ENCODE data around the gene CCSER1. TPM values are rescaled to one million over a fixed set of nuclear protein-coding genes. Genes with fewer than 3 reads are reported as not detected.

The CCSER1 gene
- total RNA-seq, 1 donor from 2014 or later, result 15.7 TPM

DNA sequence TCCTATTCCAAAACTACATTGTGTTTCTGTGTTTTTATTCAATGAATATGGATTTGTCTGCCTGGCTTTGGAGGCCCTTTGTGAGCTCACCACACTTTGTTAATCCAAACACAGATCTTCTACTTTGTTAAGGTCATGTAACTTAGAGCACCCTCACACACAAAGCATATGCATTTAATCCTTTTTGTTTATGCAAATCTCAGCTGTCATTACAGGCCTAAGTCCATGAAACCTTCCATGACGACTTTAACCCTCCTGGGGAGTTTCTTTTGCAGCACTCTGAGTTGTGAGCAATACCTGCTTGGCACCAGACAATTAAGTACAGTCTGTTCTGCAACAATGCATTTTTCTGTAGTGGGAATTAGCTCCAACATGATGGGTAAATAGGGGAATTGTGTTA, 14.9 kb downstream of the CCSER1 start:
- Mint-ChIP-seq H3K27me3 (ENCODE audit: unreplicated experiment) (no peaks in the 10 kb centered on the region), H3K36me3 (ENCODE audit: unreplicated experiment) (no peaks in the 10 kb centered on the region), H3K9me3 (ENCODE audit: unreplicated experiment) (no peaks in the 10 kb centered on the region), H3K27ac (ENCODE audit: unreplicated experiment) (no peak overlapping the region), H3K4me3 (ENCODE audit: unreplicated experiment) (no peak overlapping the region), H3K4me1 (ENCODE audit: low read depth, unreplicated experiment) (peaks cover 3% of the 10 kb centered on the region)
- DNase-seq, result no peak
- TF ChIP-seq, protein P1, sequence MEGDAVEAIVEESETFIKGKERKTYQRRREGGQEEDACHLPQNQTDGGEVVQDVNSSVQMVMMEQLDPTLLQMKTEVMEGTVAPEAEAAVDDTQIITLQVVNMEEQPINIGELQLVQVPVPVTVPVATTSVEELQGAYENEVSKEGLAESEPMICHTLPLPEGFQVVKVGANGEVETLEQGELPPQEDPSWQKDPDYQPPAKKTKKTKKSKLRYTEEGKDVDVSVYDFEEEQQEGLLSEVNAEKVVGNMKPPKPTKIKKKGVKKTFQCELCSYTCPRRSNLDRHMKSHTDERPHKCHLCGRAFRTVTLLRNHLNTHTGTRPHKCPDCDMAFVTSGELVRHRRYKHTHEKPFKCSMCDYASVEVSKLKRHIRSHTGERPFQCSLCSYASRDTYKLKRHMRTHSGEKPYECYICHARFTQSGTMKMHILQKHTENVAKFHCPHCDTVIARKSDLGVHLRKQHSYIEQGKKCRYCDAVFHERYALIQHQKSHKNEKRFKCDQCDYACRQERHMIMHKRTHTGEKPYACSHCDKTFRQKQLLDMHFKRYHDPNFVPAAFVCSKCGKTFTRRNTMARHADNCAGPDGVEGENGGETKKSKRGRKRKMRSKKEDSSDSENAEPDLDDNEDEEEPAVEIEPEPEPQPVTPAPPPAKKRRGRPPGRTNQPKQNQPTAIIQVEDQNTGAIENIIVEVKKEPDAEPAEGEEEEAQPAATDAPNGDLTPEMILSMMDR (IDR thresholded peaks at IDR 0.05; ENCODE audit: partially characterized antibody, unreplicated experiment), result no peak

DNA sequence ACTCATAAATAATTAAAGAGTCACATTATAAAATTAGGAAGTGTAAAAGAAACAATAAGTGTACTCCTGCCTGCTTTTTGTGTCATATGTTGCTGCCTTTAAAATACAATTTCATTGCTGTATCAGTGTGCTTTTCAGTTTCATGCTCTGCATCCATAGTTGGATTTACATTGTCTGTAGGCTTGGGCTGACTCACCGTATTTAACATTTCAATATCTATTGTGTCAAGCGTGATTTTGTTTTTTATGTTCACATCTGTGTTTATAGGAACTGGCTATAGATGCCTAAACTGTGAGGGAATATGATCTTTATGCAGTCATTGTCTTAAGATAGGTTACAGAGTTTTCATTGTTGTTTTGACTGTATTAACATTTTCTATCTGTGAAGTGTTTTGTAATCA, 18.1 kb downstream of the CCSER1 start:
- Mint-ChIP-seq H3K9me3 (ENCODE audit: unreplicated experiment) (no peaks in the 10 kb centered on the region), H3K27me3 (ENCODE audit: unreplicated experiment) (no peaks in the 10 kb centered on the region), H3K36me3 (ENCODE audit: unreplicated experiment) (no peaks in the 10 kb centered on the region), H3K27ac (ENCODE audit: unreplicated experiment) (no peak overlapping the region), H3K4me3 (ENCODE audit: unreplicated experiment) (no peak overlapping the region), H3K4me1 (ENCODE audit: low read depth, unreplicated experiment) (peaks cover 3% of the 10 kb centered on the region)
- DNase-seq, result no peak
- TF ChIP-seq, protein P1 (IDR thresholded peaks at IDR 0.05; ENCODE audit: partially characterized antibody, unreplicated experiment), result no peak

DNA sequence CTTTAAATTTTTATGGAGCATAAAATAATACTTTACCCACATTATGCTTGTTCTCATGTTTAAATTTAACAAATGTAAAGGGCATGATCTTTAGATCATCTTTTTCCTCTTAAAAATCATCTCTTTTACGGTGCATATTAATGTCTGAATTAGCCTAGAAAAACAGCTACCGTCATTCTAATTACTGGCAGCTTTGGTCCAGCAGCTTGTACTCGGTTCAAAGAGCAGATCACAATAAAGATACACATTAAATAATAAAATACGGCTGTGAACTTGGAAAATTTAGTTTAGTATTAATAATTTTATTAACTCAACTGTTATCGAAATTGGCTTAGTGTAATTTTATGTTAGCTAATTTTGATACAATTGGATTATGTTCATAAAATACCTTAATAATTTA, 19.1 kb downstream of the CCSER1 start:
- Mint-ChIP-seq H3K9me3 (ENCODE audit: unreplicated experiment) (no peaks in the 10 kb centered on the region), H3K27ac (ENCODE audit: unreplicated experiment) (no peak overlapping the region), H3K4me1 (ENCODE audit: low read depth, unreplicated experiment) (peaks cover 3% of the 10 kb centered on the region), H3K36me3 (ENCODE audit: unreplicated experiment) (no peaks in the 10 kb centered on the region), H3K27me3 (ENCODE audit: unreplicated experiment) (no peaks in the 10 kb centered on the region), H3K4me3 (ENCODE audit: unreplicated experiment) (no peak overlapping the region)
- no peak for DNase-seq
- TF ChIP-seq, protein P1 (IDR thresholded peaks at IDR 0.05; ENCODE audit: partially characterized antibody, unreplicated experiment), result no peak

DNA sequence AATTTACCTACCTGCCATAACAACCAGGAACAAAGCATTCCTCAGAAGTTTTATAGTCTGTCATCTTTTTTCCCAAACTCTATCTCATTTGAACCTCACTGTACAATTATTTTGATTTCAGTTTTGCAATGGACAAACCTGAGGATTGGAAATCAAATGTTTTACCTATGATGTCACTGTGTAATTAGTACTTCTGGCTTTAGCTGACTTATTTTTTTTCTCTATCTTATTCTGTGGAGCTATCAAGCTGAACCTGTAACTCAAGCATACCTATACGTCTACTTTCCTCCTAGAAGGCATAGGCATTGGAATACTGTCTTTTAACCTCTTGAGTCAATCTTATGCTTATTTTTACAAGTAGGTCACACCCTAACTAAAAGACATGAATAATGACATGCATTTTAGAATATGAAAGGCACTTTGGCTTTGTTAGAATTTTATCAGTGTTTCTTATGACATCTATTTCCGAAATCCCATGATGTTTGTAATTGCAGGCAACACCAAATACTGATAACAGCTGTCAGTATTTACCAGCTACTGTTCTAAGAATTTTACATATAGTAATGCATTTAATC, 21.5 kb downstream of the CCSER1 start:
- peaks cover 3% of the 10 kb centered on the region for H3K4me1 Mint-ChIP-seq (ENCODE audit: low read depth, unreplicated experiment)
- H3K27me3 Mint-ChIP-seq (ENCODE audit: unreplicated experiment), result no peaks in the 10 kb centered on the region
- no peaks in the 10 kb centered on the region for H3K9me3 Mint-ChIP-seq (ENCODE audit: unreplicated experiment)
- no peak overlapping the region for H3K4me3 Mint-ChIP-seq (ENCODE audit: unreplicated experiment)
- H3K27ac Mint-ChIP-seq (ENCODE audit: unreplicated experiment), result no peak overlapping the region
- DNase-seq, result no peak
- TF ChIP-seq, protein P1 (IDR thresholded peaks at IDR 0.05; ENCODE audit: partially characterized antibody, unreplicated experiment), result no peak
- H3K36me3 Mint-ChIP-seq (ENCODE audit: unreplicated experiment), result no peaks in the 10 kb centered on the region

DNA sequence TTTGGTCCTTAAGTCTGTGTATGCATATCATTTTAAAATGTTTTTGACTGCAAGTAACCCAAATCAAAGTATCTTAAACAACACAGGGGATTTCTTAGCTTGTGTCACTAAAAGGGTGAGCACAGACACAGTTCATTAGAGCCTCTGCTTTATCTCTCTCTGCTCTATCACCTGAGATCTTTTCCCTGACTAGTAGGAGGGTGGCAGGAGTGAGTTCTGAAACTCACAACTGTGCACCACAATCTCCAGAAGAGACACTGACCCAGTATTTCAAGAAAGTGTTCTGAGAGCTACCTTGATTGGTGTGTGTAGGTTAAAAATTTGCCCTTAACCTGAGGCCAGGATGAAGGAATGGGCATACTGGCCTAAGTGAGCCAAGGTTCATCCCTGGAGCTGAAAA, 24.8 kb downstream of the CCSER1 start:
- TF ChIP-seq, protein P1 (IDR thresholded peaks at IDR 0.05; ENCODE audit: partially characterized antibody, unreplicated experiment), result no peak
- Mint-ChIP-seq H3K4me1 (ENCODE audit: low read depth, unreplicated experiment) (no peaks in the 10 kb centered on the region), H3K9me3 (ENCODE audit: unreplicated experiment) (no peaks in the 10 kb centered on the region), H3K4me3 (ENCODE audit: unreplicated experiment) (no peak overlapping the region), H3K36me3 (ENCODE audit: unreplicated experiment) (no peaks in the 10 kb centered on the region), H3K27ac (ENCODE audit: unreplicated experiment) (no peak overlapping the region), H3K27me3 (ENCODE audit: unreplicated experiment) (peaks cover 2% of the 10 kb centered on the region)
- DNase-seq, result no peak
